Measurements from ENCODE around the gene BCL2.

BCL2 gene

GRCh38 chr18:63210521-63210920 lies 109.0 kb downstream of the BCL2 start:
- DNase-seq (ENCODE audit: extremely low read depth, low read depth), result no peak
- TF ChIP-seq CTCF (IDR thresholded peaks at IDR 0.05; ENCODE audit: low read depth, low read length, missing control alignments), result no peak
- H3K4me3 ChIP-seq (replicated peaks; ENCODE audit: low read depth, low read length), result no peak overlapping the region

- H3K4me3 ChIP-seq (replicated peaks; ENCODE audit: low read depth, low read length), result no peak overlapping the region
- TF ChIP-seq CTCF (IDR thresholded peaks at IDR 0.05; ENCODE audit: low read depth, low read length, missing control alignments), result no peak
- DNase-seq (ENCODE audit: extremely low read depth, low read depth), result no peak
Observed at GRCh38 chr18:63208676-63209075, 110.9 kb downstream of the BCL2 start.

- DNase-seq (ENCODE audit: extremely low read depth, low read depth), result no peak
- no peak overlapping the region for H3K4me3 ChIP-seq (replicated peaks; ENCODE audit: low read depth, low read length)
- no peak for TF ChIP-seq CTCF (IDR thresholded peaks at IDR 0.05; ENCODE audit: low read depth, low read length, missing control alignments)
Observed at GRCh38 chr18:63207835-63208234, 111.7 kb downstream of the BCL2 start.

GRCh38 chr18:63207143-63207790 lies 112.3 kb downstream of the BCL2 start:
- DNase-seq (ENCODE audit: extremely low read depth, low read depth), result no peak
- no peak for TF ChIP-seq CTCF (IDR thresholded peaks at IDR 0.05; ENCODE audit: low read depth, low read length, missing control alignments)
- H3K4me3 ChIP-seq (replicated peaks; ENCODE audit: low read depth, low read length), result no peak overlapping the region

GRCh38 chr18:63206433-63207142 lies 113.0 kb downstream of the BCL2 start:
- H3K4me3 ChIP-seq (replicated peaks; ENCODE audit: low read depth, low read length), result no peak overlapping the region
- TF ChIP-seq CTCF (IDR thresholded peaks at IDR 0.05; ENCODE audit: low read depth, low read length, missing control alignments), result no peak

GRCh38 chr18:63205791-63206252 lies 113.7 kb downstream of the BCL2 start:
- no peak overlapping the region for H3K4me3 ChIP-seq (replicated peaks; ENCODE audit: low read depth, low read length)
- DNase-seq (ENCODE audit: extremely low read depth, low read depth), result no peak
- no peak for TF ChIP-seq CTCF (IDR thresholded peaks at IDR 0.05; ENCODE audit: low read depth, low read length, missing control alignments)

More at GRCh38 chr18:63206433-63207142, 113.0 kb downstream of the BCL2 start:
- no peak for DNase-seq (ENCODE audit: extremely low read depth, low read depth)
